ENCODE measurements around the gene BEAN1.

- TF ChIP-seq CTCF (IDR thresholded peaks at IDR 0.05; ENCODE audit: poor library complexity, severe bottlenecking) = no peak
- no peak for TF ChIP-seq EZH2 (IDR thresholded peaks at IDR 0.05; ENCODE audit: borderline replicate concordance, insufficient read depth, low read length, poor library complexity, severe bottlenecking)
- TF ChIP-seq POLR2AphosphoS5 (IDR thresholded peaks at IDR 0.05) = no peak
Observed at GRCh38 chr16:66431760-66432159, 4.7 kb downstream of the BEAN1 start.
